Superior temporal gyrus (tissue), 1 donor: Measurements from ENCODE around the gene ATP5ME.
"Not testable (repeated sequence)": the region's sequence is repeated elsewhere in the genome, so short reads cannot be mapped to it uniquely, and the experiment has no call there.

ENCODE experiments used
- DNase-seq: peaks from one replicate; pipeline ENCODE4 v3.0.0-alpha.2; 2016; ENCODE audit errors: extremely low spot score

ATP5ME gene

GRCh38 chr4:674172-675035 lies at the start of gene ATP5ME, which contains the start of gene MYL5:
Gene ATP5ME (minus strand): TSS chr4:674276. CDS start chr4:674247, 29 bp downstream.
Gene MYL5 (plus strand): TSS chr4:674542. CDS start chr4:678027, 3,485 bp downstream.
- peak; percentile 96 for DNase-seq

GRCh38 chr4:722851-723360 lies 48.8 kb upstream of the ATP5ME start:
- DNase-seq: no peak

GRCh38 chr4:722169-722725 lies 48.2 kb upstream of the ATP5ME start:
- DNase-seq: peak; percentile 40

- DNase-seq: no peak
Observed at GRCh38 chr4:721261-722168, 47.4 kb upstream of the ATP5ME start.

- DNase-seq: no peak
Observed at GRCh38 chr4:720111-720860, 46.2 kb upstream of the ATP5ME start.

- DNase-seq: no peak
Observed at GRCh38 chr4:718460-718859, 44.4 kb upstream of the ATP5ME start.

- DNase-seq: no peak
Observed at GRCh38 chr4:717601-718320, 43.7 kb upstream of the ATP5ME start.

GRCh38 chr4:714087-714486 lies 40.0 kb upstream of the ATP5ME start:
- DNase-seq: no peak

- DNase-seq: no peak
Observed at GRCh38 chr4:712916-713632, 39.0 kb upstream of the ATP5ME start.

GRCh38 chr4:712093-712492 lies 38.0 kb upstream of the ATP5ME start:
- no peak for DNase-seq

GRCh38 chr4:710916-711315 lies 36.8 kb upstream of the ATP5ME start:
- no peak for DNase-seq

- no peak for DNase-seq
Observed at GRCh38 chr4:710116-710515, 36.0 kb upstream of the ATP5ME start.

GRCh38 chr4:709348-709747 lies 35.3 kb upstream of the ATP5ME start:
- no peak for DNase-seq

- no peak for DNase-seq
Observed at GRCh38 chr4:708631-708933, 34.5 kb upstream of the ATP5ME start.

GRCh38 chr4:707929-708630 lies 34.0 kb upstream of the ATP5ME start:
- no peak for DNase-seq

GRCh38 chr4:706834-707598 lies 32.9 kb upstream of the ATP5ME start:
- DNase-seq: no peak

- not testable (repeated sequence) for DNase-seq
Observed at GRCh38 chr4:706083-706633, 32.1 kb upstream of the ATP5ME start.
